Femur (tissue), 1 donor: ENCODE results near the gene CXCR6.
"Not testable (repeated sequence)": the region's sequence is repeated elsewhere in the genome, so short reads cannot be mapped to it uniquely, and the experiment has no call there.

ENCODE experiments used
- DNase-seq: peaks from one replicate; pipeline ENCODE4 v3.0.0-alpha.2; 2017

Gene CXCR6

DNA sequence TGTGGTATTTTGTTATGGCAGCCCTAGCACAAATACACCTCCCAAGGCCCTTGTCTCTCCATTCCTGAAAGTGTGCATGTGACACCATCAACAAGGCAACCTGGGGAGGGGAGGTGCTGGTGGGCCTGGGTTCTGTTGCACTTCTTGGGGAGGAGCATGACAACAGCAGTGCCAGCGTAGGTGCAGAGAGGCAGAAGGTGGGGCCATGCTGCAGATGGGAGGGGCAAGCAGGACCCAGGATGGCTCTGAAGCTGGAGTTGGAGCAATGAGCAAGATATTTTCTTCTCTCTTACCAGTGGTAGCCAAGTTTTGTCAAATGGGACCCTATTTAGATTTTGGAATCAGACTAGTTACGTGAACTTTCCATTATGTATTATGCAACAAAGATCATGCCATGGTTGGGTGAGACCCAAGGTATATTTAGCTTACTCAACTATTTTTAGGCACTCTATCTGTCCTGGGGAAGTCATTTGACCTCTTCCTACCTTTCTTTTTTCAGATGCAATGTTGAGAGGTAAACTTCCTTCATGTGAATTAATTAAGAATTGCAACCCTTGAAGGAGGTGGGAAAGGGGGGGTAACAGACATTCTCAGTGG, 49.0 kb downstream of the CXCR6 start:
- no peak for DNase-seq

GRCh38 chr3:45992821-45993221, 49.6 kb downstream of the CXCR6 start:
- DNase-seq = peak; percentile 21

DNA sequence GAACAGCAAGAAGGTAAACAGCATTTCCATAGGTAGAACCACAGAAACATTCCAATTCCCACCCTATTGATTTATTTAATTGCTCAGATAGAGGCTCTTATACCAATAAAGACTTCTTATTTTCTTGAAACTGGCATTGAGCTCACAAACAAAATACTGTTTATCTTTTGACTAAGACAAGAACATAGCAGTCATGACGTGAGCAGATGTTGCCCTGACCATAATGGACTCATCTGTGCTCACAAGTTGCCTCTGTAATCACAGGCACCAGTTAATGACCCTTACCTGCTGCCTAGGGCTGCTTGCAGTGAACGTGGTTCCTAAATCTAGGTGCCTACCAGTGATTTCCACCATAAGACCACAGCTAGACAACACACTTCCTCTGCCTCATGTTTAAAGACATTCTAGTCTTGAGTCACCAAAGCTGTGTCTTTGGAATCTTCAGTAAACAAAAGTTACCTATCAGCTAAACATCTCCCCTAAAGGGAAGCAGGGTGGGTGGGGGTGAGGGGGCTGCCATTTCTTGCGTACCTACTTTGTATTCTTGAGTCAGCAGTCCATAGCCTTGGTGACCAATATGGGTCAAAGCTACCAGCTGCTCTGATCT, 50.3 kb downstream of the CXCR6 start:
- no peak for DNase-seq

GRCh38 chr3:45994419-45995235, 51.4 kb downstream of the CXCR6 start:
- peak; percentile 19 for DNase-seq

GRCh38 chr3:45995236-45996192, 52.2 kb downstream of the CXCR6 start, which contains the start of gene FYCO1:
Gene FYCO1, minus strand, starts transcription at chr3:45995824. Its CDS starts 10,914 bp downstream, at chr3:45984910.
- DNase-seq = peak; percentile 94

DNA sequence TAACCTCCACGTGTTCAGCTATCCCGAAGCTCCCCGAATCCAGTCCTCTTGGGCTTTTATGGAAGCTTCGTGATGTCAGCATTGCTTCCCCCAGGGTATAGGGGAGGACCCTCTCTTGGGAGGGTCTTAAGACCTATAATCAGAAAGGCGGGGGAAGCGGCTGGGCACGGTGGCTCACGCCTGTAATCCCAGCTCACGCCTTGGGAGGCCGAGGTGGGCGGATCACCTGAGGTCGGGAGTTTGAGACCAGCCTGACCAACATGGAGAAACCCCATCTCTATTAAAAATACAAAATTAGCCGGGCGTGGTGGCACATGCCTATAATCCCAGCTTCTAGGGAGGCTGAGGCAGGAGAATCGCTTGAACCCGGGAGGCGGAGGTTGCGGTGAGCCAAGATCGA, 54.2 kb downstream of the CXCR6 start:
- DNase-seq = not testable (repeated sequence)

- DNase-seq = no peak
These were observed 54.7 kb downstream of the CXCR6 start for GRCh38 chr3:45997942-45998341.
